Panc1 (cell line): Measurements from ENCODE around the gene SLC16A12. TPM values are rescaled to one million over a fixed set of nuclear protein-coding genes. Genes with fewer than 3 reads are reported as not detected.

ENCODE experiments used
- ATAC-seq: fragments of 200-7000 bp; cut with Tn5 transposase; 2 replicates; pipeline ENCODE4 v1.9.1; 2020; ENCODE audit warnings: mild to moderate bottlenecking, moderate library complexity
- BruUV-seq: library from RNA; stranded (reverse); fragments of 400-500 nt; replicated peaks from 2 replicates; lab custom pipeline; 2021; lab: Mats Ljungman, UMichigan
- CTCF ChIA-PET: fragments of 300-600 bp; sonication (Branson Sonifier 250); formaldehyde crosslinking; loops from one replicate; lab custom pipeline; 2022; ENCODE audit warnings: antibody characterized with exemption; lab: Charles Lee
- POLR2A ChIA-PET: fragments of 300-600 bp; sonication (Branson Sonifier 250); formaldehyde crosslinking; loops from one replicate; lab custom pipeline; 2022; ENCODE audit warnings: antibody characterized with exemption; lab: Charles Lee
- DNase-seq: peaks from one replicate; pipeline ENCODE4 v3.0.0-alpha.2; 2010; ENCODE audit warnings: low read depth, low spot score
- H3K27ac ChIP-seq: 2 replicates; pipeline ENCODE4 v1.5.1; 2011; ENCODE audit warnings: mild to moderate bottlenecking, low read length, inconsistent platforms
- H3K27me3 ChIP-seq: fragments of 200-500 bp; sonication (Bioruptor generic); 2 replicates; pipeline ENCODE4 v1.6.0; 2014; ENCODE audit warnings: low read length, inconsistent platforms; ENCODE audit not compliant: control insufficient read depth, insufficient read depth
- H3K36me3 ChIP-seq: fragments of 200-500 bp; sonication (Bioruptor generic); 2 replicates; pipeline ENCODE4 v1.5.1; 2014; ENCODE audit warnings: inconsistent platforms, mild to moderate bottlenecking, low read length, moderate library complexity; ENCODE audit not compliant: control insufficient read depth, insufficient read depth
- H3K4me1 ChIP-seq: 2 replicates; pipeline ENCODE4 v1.5.1; 2011; ENCODE audit warnings: inconsistent platforms, mild to moderate bottlenecking, low read length, moderate library complexity; ENCODE audit not compliant: control insufficient read depth, insufficient read depth
- H3K4me3 ChIP-seq, 2 experiments: 2 replicates each; pipeline ENCODE4 v1.5.1; 2011 to 2012; ENCODE audit warnings: low read depth in 2 of 2, low read length in 2 of 2, mild to moderate bottlenecking in 2 of 2, inconsistent platforms in 1 of 2, moderate library complexity in 1 of 2
- H3K9me3 ChIP-seq: fragments of 200-500 bp; sonication (Bioruptor generic); 2 replicates; pipeline ENCODE4 v1.5.1; 2014; ENCODE audit warnings: low read depth, mild to moderate bottlenecking, inconsistent platforms, low read length, moderate library complexity; ENCODE audit not compliant: control insufficient read depth, insufficient read depth
- CTCF ChIP-seq: fragments of 450-650 bp; IDR thresholded peaks from 2 replicates; pipeline ENCODE4 v1.5.1; 2017; ENCODE audit warnings: mild to moderate bottlenecking
- POLR2AphosphoS5 ChIP-seq: IDR thresholded peaks from 2 replicates; pipeline ENCODE4 v1.6.1; 2012; ENCODE audit warnings: mild to moderate bottlenecking, low read depth, low read length, moderate library complexity
- REST ChIP-seq, 2 experiments: IDR thresholded peaks; 2 replicates each; pipeline ENCODE4 v1.6.1; 2011 to 2012; ENCODE audit warnings: low read depth in 2 of 2, control low read depth in 1 of 2, low read length in 1 of 2, mild to moderate bottlenecking in 1 of 2, moderate library complexity in 1 of 2; ENCODE audit not compliant: insufficient read depth in 1 of 2
- SIN3A ChIP-seq: IDR thresholded peaks from 2 replicates; pipeline ENCODE4 v1.6.1; 2012; ENCODE audit warnings: low read depth, mild to moderate bottlenecking, low read length, moderate library complexity, borderline replicate concordance; ENCODE audit not compliant: insufficient read depth
- TCF7L2 ChIP-seq: IDR thresholded peaks from 2 replicates; pipeline ENCODE4 v1.6.1; 2011; ENCODE audit warnings: mild to moderate bottlenecking, low read depth, low read length, inconsistent platforms
- in situ Hi-C: cut with HindIII; loops from 2 replicates; pipeline ENCODE4 v1.10.0; 2016; ENCODE audit warnings: low sequenced_read_pairs, low pct_unique_long_range_greater_than_20kb
- intact Hi-C: fragments of 100-400 bp; cut with micrococcal nuclease; formaldehyde crosslinking; loops from one replicate; pipeline ENCODE4 v1.10.0; 2022; ENCODE audit not compliant: unreplicated experiment
- total RNA-seq: library from RNA; stranded (reverse); gene quantifications from one replicate; pipeline ENCODE4 v1.2.1, GENCODE V29; 2021; ENCODE audit not compliant: unreplicated experiment

SLC16A12 gene
- total RNA-seq, 1 experiment from 2014 or later = not detected

GRCh38 chr10:89576022-89576421, 40.6 kb upstream of the SLC16A12 start:
- in situ Hi-C loops (no loop called here), intact Hi-C loops (no loop called here)
- Histone ChIP-seq H3K27ac (no peak overlapping the region), H3K9me3 (no peaks in the 10 kb centered on the region), H3K27me3 (no peaks in the 10 kb centered on the region), H3K36me3 (no peaks in the 10 kb centered on the region), H3K4me3 (no peak overlapping the region), H3K4me1 (no peaks in the 10 kb centered on the region)
- TF ChIP-seq SIN3A (no peak), CTCF (no peak), REST (IDR thresholded peaks at IDR 0.05; ENCODE audit: insufficient read depth in 1 of 2, low read depth in 2 of 2, low read length in 1 of 2) (no peak), TCF7L2 (no peak), POLR2AphosphoS5 (no peak)
- CTCF ChIA-PET = no interaction called here
- no TSS peak for BruUV-seq
- no peak for ATAC-seq
- POLR2A ChIA-PET = no interaction called here
- DNase-seq = no peak

GRCh38 chr10:89575031-89575430, 39.6 kb upstream of the SLC16A12 start:
- DNase-seq (no peak), ATAC-seq (no peak)
- ChIA-PET POLR2A (no interaction called here), CTCF (no interaction called here)
- H3K27ac ChIP-seq = no peak overlapping the region
- no peak overlapping the region for H3K4me3 ChIP-seq
- intact Hi-C loops = no loop called here
- TF ChIP-seq SIN3A (no peak), TCF7L2 (no peak), CTCF (no peak), POLR2AphosphoS5 (no peak), REST (IDR thresholded peaks at IDR 0.05; ENCODE audit: insufficient read depth in 1 of 2, low read depth in 2 of 2, low read length in 1 of 2) (no peak)
- H3K27me3 ChIP-seq = no peaks in the 10 kb centered on the region
- no peaks in the 10 kb centered on the region for H3K9me3 ChIP-seq
- in situ Hi-C loops = no loop called here
- no peaks in the 10 kb centered on the region for H3K4me1 ChIP-seq
- H3K36me3 ChIP-seq = no peaks in the 10 kb centered on the region
- BruUV-seq = no TSS peak
